ENCODE measurements around the gene FATE1. TPM values are rescaled to one million over a fixed set of nuclear protein-coding genes. Genes with fewer than 3 reads are reported as not detected.

Gene FATE1
- total and polyA plus RNA-seq, 2 experiments from 2014 or later, result not detected

DNA sequence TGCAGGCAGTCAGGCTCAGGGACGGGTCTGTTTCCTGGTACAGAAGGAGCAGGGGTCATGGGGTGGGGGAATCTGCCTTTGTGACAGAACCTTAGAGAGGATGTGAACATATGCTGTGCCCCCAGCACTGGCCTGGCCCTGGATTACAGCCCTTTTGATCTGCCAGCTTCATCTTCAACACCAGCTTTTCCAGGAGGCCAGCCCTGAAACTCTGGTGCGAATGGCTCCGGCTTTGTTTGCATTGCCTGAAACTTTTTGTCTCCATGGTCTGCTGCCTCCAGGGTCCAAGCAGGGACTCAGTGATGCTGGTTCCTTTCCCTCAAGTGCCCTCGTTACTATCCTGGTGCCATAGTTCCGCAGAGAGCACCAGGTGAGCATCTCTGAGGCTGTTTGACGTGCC is 20.9 kb downstream of the FATE1 start:
- H3K4me1 ChIP-seq (ENCODE audit: insufficient read depth), result no peaks in the 10 kb centered on the region
- no peaks in the 10 kb centered on the region for H3K9me2 ChIP-seq (replicated peaks; ENCODE audit: insufficient read depth)
- H3K4me2 ChIP-seq, result no peak overlapping the region
- no peaks in the 10 kb centered on the region for H3K36me3 ChIP-seq (replicated peaks; ENCODE audit: insufficient read depth, low read depth)
- no peak for DNase-seq (ENCODE audit: low spot score)
- H3K4me3 ChIP-seq, result no peak overlapping the region
- no peaks in the 10 kb centered on the region for H3K27me3 ChIP-seq
- WGBS (ENCODE audit: low lambda C conversion rate, missing lambda C conversion rate), result 79% methylated on average over 6 of the region's 6 CpGs
- no peaks in the 10 kb centered on the region for H3K9me3 ChIP-seq (ENCODE audit: low read depth)
- TF ChIP-seq, protein P1, sequence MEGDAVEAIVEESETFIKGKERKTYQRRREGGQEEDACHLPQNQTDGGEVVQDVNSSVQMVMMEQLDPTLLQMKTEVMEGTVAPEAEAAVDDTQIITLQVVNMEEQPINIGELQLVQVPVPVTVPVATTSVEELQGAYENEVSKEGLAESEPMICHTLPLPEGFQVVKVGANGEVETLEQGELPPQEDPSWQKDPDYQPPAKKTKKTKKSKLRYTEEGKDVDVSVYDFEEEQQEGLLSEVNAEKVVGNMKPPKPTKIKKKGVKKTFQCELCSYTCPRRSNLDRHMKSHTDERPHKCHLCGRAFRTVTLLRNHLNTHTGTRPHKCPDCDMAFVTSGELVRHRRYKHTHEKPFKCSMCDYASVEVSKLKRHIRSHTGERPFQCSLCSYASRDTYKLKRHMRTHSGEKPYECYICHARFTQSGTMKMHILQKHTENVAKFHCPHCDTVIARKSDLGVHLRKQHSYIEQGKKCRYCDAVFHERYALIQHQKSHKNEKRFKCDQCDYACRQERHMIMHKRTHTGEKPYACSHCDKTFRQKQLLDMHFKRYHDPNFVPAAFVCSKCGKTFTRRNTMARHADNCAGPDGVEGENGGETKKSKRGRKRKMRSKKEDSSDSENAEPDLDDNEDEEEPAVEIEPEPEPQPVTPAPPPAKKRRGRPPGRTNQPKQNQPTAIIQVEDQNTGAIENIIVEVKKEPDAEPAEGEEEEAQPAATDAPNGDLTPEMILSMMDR (IDR thresholded peaks at IDR 0.05; ENCODE audit: poor library complexity), result no peak
- no peak for TF ChIP-seq EZH2 (IDR thresholded peaks at IDR 0.05; ENCODE audit: borderline replicate concordance)
- TF ChIP-seq EZH2phosphoT487 (IDR thresholded peaks at IDR 0.05; ENCODE audit: low read depth, severe bottlenecking, unreplicated experiment), result no peak
- H4K20me1 ChIP-seq (ENCODE audit: insufficient read depth, poor library complexity, severe bottlenecking), result no peaks in the 10 kb centered on the region
- no peaks in the 10 kb centered on the region for H3K79me2 ChIP-seq
- H2AFZ ChIP-seq, result no peak overlapping the region
- no peak overlapping the region for H3K27ac ChIP-seq

DNA sequence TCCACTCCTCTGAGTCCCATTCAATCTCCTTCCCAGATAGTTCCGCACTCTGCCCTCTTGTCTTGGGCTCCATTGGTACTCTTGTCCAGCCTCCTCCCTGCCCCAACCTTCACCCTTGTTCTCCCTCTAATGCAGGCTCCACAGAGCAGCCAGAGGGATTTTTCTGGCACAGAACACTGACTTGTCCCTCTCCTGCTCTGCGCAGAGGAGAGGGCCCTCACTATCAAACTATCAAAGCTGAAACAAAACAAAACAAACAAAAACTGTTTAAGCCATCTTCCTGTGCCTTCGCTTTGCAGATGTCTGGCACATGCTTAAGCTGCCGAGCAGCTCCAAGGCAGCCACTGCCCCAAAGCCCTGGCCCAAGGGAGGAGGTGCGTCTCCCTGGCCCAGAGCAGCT is 21.7 kb downstream of the FATE1 start:
- no peak for TF ChIP-seq EZH2phosphoT487 (IDR thresholded peaks at IDR 0.05; ENCODE audit: low read depth, severe bottlenecking, unreplicated experiment)
- TF ChIP-seq EZH2 (IDR thresholded peaks at IDR 0.05; ENCODE audit: borderline replicate concordance), result no peak
- TF ChIP-seq, protein P1 (IDR thresholded peaks at IDR 0.05; ENCODE audit: poor library complexity), result no peak
- Histone ChIP-seq H3K4me2 (no peak overlapping the region), H3K4me3 (no peak overlapping the region), H3K79me2 (no peaks in the 10 kb centered on the region), H2AFZ (no peak overlapping the region), H3K27me3 (no peaks in the 10 kb centered on the region), H3K9me2 (replicated peaks; ENCODE audit: insufficient read depth) (no peaks in the 10 kb centered on the region), H4K20me1 (ENCODE audit: insufficient read depth, poor library complexity, severe bottlenecking) (no peaks in the 10 kb centered on the region), H3K36me3 (replicated peaks; ENCODE audit: insufficient read depth, low read depth) (no peaks in the 10 kb centered on the region), H3K27ac (no peak overlapping the region), H3K9me3 (ENCODE audit: low read depth) (no peaks in the 10 kb centered on the region), H3K4me1 (ENCODE audit: insufficient read depth) (no peaks in the 10 kb centered on the region)
- no peak for DNase-seq (ENCODE audit: low spot score)
- 71% methylated on average over 5 of the region's 5 CpGs for WGBS (ENCODE audit: low lambda C conversion rate, missing lambda C conversion rate)

DNA sequence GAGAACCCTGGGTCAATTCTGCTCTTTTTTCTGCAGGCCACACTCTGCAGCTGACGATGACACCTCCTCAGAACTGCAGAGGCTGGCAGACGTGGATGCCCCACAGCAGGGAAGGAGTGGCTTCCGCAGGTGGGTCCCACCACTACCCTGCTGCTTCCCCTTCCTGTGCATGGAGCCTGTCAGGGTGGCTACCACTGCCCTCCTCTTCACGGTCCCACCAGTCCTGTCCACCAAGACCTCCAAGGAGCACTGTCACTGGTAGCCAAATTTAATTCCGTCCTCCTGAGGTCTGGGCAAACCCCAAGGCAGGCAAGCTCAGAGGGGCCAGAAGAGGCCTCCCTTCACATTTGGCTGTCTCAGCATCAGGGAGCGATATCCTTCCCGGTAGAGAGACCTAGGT is 22.9 kb downstream of the FATE1 start:
- TF ChIP-seq, protein P1 (IDR thresholded peaks at IDR 0.05; ENCODE audit: poor library complexity), result no peak
- no peak for TF ChIP-seq EZH2phosphoT487 (IDR thresholded peaks at IDR 0.05; ENCODE audit: low read depth, severe bottlenecking, unreplicated experiment)
- TF ChIP-seq EZH2 (IDR thresholded peaks at IDR 0.05; ENCODE audit: borderline replicate concordance), result no peak
- H3K79me2 ChIP-seq, result no peaks in the 10 kb centered on the region
- H3K9me3 ChIP-seq (ENCODE audit: low read depth), result no peaks in the 10 kb centered on the region
- no peaks in the 10 kb centered on the region for H4K20me1 ChIP-seq (ENCODE audit: insufficient read depth, poor library complexity, severe bottlenecking)
- no peaks in the 10 kb centered on the region for H3K9me2 ChIP-seq (replicated peaks; ENCODE audit: insufficient read depth)
- no peaks in the 10 kb centered on the region for H3K27me3 ChIP-seq
- no peaks in the 10 kb centered on the region for H3K36me3 ChIP-seq (replicated peaks; ENCODE audit: insufficient read depth, low read depth)
- H3K27ac ChIP-seq, result no peak overlapping the region
- H3K4me1 ChIP-seq (ENCODE audit: insufficient read depth), result no peaks in the 10 kb centered on the region
- no peak overlapping the region for H3K4me2 ChIP-seq
- DNase-seq (ENCODE audit: low spot score), result no peak
- 75% methylated on average over 7 of the region's 7 CpGs for WGBS (ENCODE audit: low lambda C conversion rate, missing lambda C conversion rate)
- H2AFZ ChIP-seq, result no peak overlapping the region
- no peak overlapping the region for H3K4me3 ChIP-seq

DNA sequence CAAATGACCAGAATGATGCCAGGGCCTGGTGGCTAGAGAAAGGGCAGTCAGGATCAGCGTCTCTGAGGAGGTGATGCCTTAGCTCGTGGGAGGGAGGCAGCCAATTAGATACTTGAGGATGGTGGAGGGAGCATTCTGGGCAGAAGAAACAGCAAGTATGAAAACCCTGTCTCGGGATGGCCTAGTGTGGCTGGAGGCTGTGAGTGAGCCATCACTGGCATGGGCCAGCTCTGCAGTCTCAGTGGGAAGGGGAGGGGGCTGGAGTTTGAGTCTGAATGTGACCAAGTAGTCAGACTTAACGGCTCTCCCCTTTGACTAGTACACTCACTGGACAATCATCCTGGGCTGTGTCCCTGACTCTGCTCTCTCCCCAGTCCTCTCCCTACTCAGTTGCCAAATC is 25.8 kb downstream of the FATE1 start:
- no peak for DNase-seq (ENCODE audit: low spot score)
- no peak overlapping the region for H3K4me2 ChIP-seq
- no peaks in the 10 kb centered on the region for H3K9me3 ChIP-seq (ENCODE audit: low read depth)
- no peaks in the 10 kb centered on the region for H3K4me1 ChIP-seq (ENCODE audit: insufficient read depth)
- WGBS (ENCODE audit: low lambda C conversion rate, missing lambda C conversion rate), result 52% methylated on average over 4 of the region's 4 CpGs
- H4K20me1 ChIP-seq (ENCODE audit: insufficient read depth, poor library complexity, severe bottlenecking), result no peaks in the 10 kb centered on the region
- TF ChIP-seq EZH2 (IDR thresholded peaks at IDR 0.05; ENCODE audit: borderline replicate concordance) (no peak), EZH2phosphoT487 (IDR thresholded peaks at IDR 0.05; ENCODE audit: low read depth, severe bottlenecking, unreplicated experiment) (no peak)
- TF ChIP-seq, protein P1 (IDR thresholded peaks at IDR 0.05; ENCODE audit: poor library complexity), result no peak
- no peak overlapping the region for H3K27ac ChIP-seq
- no peak overlapping the region for H3K4me3 ChIP-seq
- H3K79me2 ChIP-seq, result no peaks in the 10 kb centered on the region
- no peaks in the 10 kb centered on the region for H3K36me3 ChIP-seq (replicated peaks; ENCODE audit: insufficient read depth, low read depth)
- H2AFZ ChIP-seq, result no peak overlapping the region
- H3K27me3 ChIP-seq, result no peaks in the 10 kb centered on the region
- no peaks in the 10 kb centered on the region for H3K9me2 ChIP-seq (replicated peaks; ENCODE audit: insufficient read depth)

All from hepatocyte (in vitro differentiated cells).